Mesodermal cell (in vitro differentiated cells): Measurements from ENCODE around the gene OSBPL5.
"Not testable (repeated sequence)": the region's sequence is repeated elsewhere in the genome, so short reads cannot be mapped to it uniquely, and the experiment has no call there.

Experiments
- H3K27ac ChIP-seq: 2 replicates; pipeline ENCODE4 v1.7.0; 2013; ENCODE audit warnings: mild to moderate bottlenecking, low read depth, low read length, moderate library complexity; ENCODE audit not compliant: severe bottlenecking
- H3K36me3 ChIP-seq: 2 replicates; pipeline ENCODE4 v1.7.1; 2013; ENCODE audit warnings: mild to moderate bottlenecking, low read length, moderate library complexity; ENCODE audit not compliant: control insufficient read depth, insufficient read depth
- H3K4me1 ChIP-seq: one replicate; pipeline ENCODE4 v1.7.1; 2013; ENCODE audit warnings: mild to moderate bottlenecking, low read length; ENCODE audit not compliant: insufficient read depth, control insufficient read depth, poor library complexity, severe bottlenecking
- H3K4me3 ChIP-seq: 2 replicates; pipeline ENCODE4 v1.7.0; 2013; ENCODE audit warnings: low read length, control low read depth, mild to moderate bottlenecking; ENCODE audit not compliant: insufficient read depth, poor library complexity, severe bottlenecking; ENCODE audit errors: extremely low read depth
- H3K9me3 ChIP-seq: 2 replicates; pipeline ENCODE4 v1.7.1; 2013; ENCODE audit warnings: mild to moderate bottlenecking, low read length, moderate library complexity; ENCODE audit not compliant: control insufficient read depth
- WGBS, 2 experiments: methylation state at CpG; one replicate each; pipeline ENCODE4 v1.1.5; 2013; ENCODE audit warnings: missing lambda C conversion rate in 2 of 2; ENCODE audit not compliant: insufficient coverage in 2 of 2; 5-methylcytosine and 5-hydroxymethylcytosine counted together

The OSBPL5 gene

GRCh38 chr11:3176487-3176886 is 11.4 kb upstream of the OSBPL5 start:
- Histone ChIP-seq H3K4me3 (no peak overlapping the region), H3K4me1 (no peaks in the 10 kb centered on the region), H3K27ac (no peak overlapping the region), H3K36me3 (no peaks in the 10 kb centered on the region), H3K9me3 (peaks cover 18% of the 10 kb centered on the region)

- H3K36me3 ChIP-seq: no peaks in the 10 kb centered on the region
- H3K4me3 ChIP-seq: no peak overlapping the region
- no peaks in the 10 kb centered on the region for H3K4me1 ChIP-seq
- H3K27ac ChIP-seq: no peak overlapping the region
- H3K9me3 ChIP-seq: peaks cover 18% of the 10 kb centered on the region
These were observed 10.1 kb upstream of the OSBPL5 start for GRCh38 chr11:3175194-3175593.

GRCh38 chr11:3174387-3174786 is 9.3 kb upstream of the OSBPL5 start:
- Histone ChIP-seq H3K27ac (no peak overlapping the region), H3K9me3 (peaks cover 18% of the 10 kb centered on the region), H3K4me3 (no peak overlapping the region), H3K36me3 (no peaks in the 10 kb centered on the region), H3K4me1 (no peaks in the 10 kb centered on the region)
- 85 to 87% methylated on average over 3 of the region's 3 CpGs for WGBS, 2 experiments

- peaks cover 5% of the 10 kb centered on the region for H3K4me1 ChIP-seq
- no peak overlapping the region for H3K27ac ChIP-seq
- no peaks in the 10 kb centered on the region for H3K36me3 ChIP-seq
- H3K9me3 ChIP-seq: peaks cover 18% of the 10 kb centered on the region
- H3K4me3 ChIP-seq: no peak overlapping the region
- WGBS, 2 experiments: 96% methylated on average over 2 of the region's 2 CpGs
These were observed 8.7 kb upstream of the OSBPL5 start for GRCh38 chr11:3173795-3174194.

- no peak overlapping the region for H3K4me3 ChIP-seq
- H3K36me3 ChIP-seq: no peaks in the 10 kb centered on the region
- no peak overlapping the region for H3K27ac ChIP-seq
- peaks cover 5% of the 10 kb centered on the region for H3K4me1 ChIP-seq
- H3K9me3 ChIP-seq: peaks cover 16% of the 10 kb centered on the region
- WGBS, 2 experiments: 90 to 95% methylated on average over 10 to 12 of the region's 12 CpGs
These were observed 6.9 kb upstream of the OSBPL5 start for GRCh38 chr11:3171931-3172560.

- H3K9me3 ChIP-seq: peaks cover 6% of the 10 kb centered on the region
- peaks cover 5% of the 10 kb centered on the region for H3K4me1 ChIP-seq
- H3K36me3 ChIP-seq: no peaks in the 10 kb centered on the region
- WGBS, 2 experiments: 92 to 94% methylated on average over 22 to 23 of the region's 24 CpGs
- H3K27ac ChIP-seq: no peak overlapping the region
- H3K4me3 ChIP-seq: no peak overlapping the region
These were observed 5.9 kb upstream of the OSBPL5 start for GRCh38 chr11:3170756-3171650.

- no peaks in the 10 kb centered on the region for H3K9me3 ChIP-seq
- H3K36me3 ChIP-seq: no peaks in the 10 kb centered on the region
- H3K4me1 ChIP-seq: peaks cover 7% of the 10 kb centered on the region
- H3K4me3 ChIP-seq: no peak overlapping the region
- no peak overlapping the region for H3K27ac ChIP-seq
- 87 to 89% methylated on average over 18 of the region's 18 CpGs for WGBS, 2 experiments
These were observed 5.1 kb upstream of the OSBPL5 start for GRCh38 chr11:3170044-3170755.

- 22 to 25% methylated on average over 28 to 30 of the region's 31 CpGs for WGBS, 2 experiments
- Histone ChIP-seq H3K4me3 (peak overlapping the region; percentile 14), H3K4me1 (peaks cover 8% of the 10 kb centered on the region), H3K9me3 (no peaks in the 10 kb centered on the region), H3K27ac (no peak overlapping the region), H3K36me3 (no peaks in the 10 kb centered on the region)
These were observed 4.3 kb upstream of the OSBPL5 start for GRCh38 chr11:3169255-3170043.

- H3K4me1 ChIP-seq: peaks cover 13% of the 10 kb centered on the region
- H3K9me3 ChIP-seq, H3K36me3 ChIP-seq, H3K27ac ChIP-seq, H3K4me3 ChIP-seq: not testable (repeated sequence)
- 79 to 84% methylated on average over 12 to 14 of the region's 17 CpGs for WGBS, 2 experiments
These were observed 3.7 kb upstream of the OSBPL5 start for GRCh38 chr11:3168742-3169254.
